HG02623 (cell line): ENCODE measurements around the gene FGF14.
"Not testable (repeated sequence)": the region's sequence is repeated elsewhere in the genome, so short reads cannot be mapped to it uniquely, and the experiment has no call there.

ENCODE experiments used
- ATAC-seq: cut with Tn5 transposase; IDR thresholded peaks from one replicate; pipeline ENCODE4 v1.9.1; 2021; ENCODE audit warnings: moderate library complexity; ENCODE audit not compliant: unreplicated experiment

Gene FGF14

DNA sequence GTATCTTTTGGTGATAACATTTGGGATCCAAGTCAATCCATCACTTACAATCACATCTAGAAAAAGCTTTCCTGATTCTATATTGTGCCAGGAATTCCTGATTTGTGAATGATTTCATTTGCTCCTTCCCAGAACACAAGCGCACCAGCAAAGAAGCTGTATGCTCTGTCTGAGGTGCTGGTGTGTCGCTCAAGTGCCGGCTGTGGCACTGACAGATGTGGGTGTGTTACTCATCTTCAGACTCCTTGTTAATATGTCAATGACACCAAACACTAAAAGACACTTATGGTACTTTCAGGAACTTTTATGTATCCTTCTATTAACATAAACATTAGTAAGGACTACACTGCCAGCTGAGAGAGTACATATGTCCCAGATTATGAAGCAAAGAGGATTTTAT is 520.3 kb downstream of the FGF14 start:
- ATAC-seq = no peak

GRCh38 chr13:101880581-101880980 is 521.3 kb downstream of the FGF14 start:
- peak; percentile 53 for ATAC-seq

GRCh38 chr13:101876951-101877350 is 524.9 kb downstream of the FGF14 start:
- no peak for ATAC-seq

DNA sequence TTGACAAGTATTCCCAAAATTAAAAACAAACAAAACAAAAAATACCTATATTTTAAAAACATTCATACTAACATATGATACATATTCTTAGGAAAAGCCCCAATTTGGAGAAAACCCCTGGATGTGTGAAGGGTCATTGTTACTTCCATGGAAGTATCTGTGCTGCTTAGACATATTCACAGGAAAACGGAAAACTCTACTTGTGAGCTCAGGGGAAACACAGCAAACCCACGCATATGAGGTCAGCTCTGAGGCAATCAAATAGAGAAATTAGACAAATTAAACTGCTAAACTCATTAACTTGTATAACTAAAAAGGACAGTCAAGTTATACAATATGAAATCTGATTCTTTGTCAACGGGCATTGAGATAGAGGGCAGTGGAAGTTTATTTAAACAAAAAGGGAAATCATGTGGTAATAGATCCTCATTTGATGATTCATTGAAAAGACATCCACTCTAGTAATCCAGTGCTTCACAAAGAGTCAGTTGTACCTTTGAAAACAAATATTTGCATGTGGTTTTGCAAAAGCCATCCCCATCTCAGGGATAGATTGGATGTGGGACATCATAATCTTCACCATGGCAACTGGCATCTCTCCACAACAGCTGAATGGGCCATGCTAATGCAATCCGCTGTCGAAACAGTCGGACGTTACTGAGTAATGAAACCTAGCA is 526.0 kb downstream of the FGF14 start:
- ATAC-seq = no peak

DNA sequence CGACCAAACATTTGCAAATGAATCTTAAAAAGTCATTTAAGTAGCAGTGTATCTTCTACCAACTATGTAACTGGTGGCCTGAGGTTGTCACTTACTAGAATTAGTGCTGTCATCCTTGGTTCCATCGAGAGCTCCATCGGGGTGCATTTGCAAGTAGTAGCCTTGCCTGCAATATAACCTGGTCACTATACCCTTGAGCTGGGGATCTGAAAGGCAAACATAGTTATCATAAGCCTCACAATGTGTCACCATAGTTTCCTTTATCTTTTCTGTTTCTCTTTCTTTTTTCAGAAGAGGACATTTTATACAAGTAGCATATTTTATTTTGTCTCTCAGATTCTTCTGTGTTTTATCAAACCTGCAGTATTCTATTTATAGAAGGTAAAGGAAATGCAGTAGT is 526.8 kb downstream of the FGF14 start:
- no peak for ATAC-seq

DNA sequence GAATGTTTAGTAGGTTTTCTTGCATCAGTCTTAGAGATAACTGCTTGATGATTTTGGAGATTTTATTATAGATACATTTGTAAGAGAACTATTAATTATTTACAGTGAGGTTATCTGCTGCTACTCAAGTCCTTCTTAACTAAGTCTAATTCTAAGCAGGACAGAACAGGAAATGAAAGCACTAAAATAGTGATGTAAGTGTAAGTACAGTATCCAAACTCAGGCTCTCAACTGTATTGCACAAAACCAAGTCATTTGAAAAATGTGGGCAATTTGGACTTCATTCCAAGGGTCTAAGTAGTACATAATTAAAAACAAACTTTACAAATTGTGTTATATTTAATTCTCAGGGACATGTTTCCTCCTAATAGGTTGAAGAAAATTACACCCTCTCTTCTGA is 532.3 kb downstream of the FGF14 start:
- ATAC-seq = peak; percentile 85

DNA sequence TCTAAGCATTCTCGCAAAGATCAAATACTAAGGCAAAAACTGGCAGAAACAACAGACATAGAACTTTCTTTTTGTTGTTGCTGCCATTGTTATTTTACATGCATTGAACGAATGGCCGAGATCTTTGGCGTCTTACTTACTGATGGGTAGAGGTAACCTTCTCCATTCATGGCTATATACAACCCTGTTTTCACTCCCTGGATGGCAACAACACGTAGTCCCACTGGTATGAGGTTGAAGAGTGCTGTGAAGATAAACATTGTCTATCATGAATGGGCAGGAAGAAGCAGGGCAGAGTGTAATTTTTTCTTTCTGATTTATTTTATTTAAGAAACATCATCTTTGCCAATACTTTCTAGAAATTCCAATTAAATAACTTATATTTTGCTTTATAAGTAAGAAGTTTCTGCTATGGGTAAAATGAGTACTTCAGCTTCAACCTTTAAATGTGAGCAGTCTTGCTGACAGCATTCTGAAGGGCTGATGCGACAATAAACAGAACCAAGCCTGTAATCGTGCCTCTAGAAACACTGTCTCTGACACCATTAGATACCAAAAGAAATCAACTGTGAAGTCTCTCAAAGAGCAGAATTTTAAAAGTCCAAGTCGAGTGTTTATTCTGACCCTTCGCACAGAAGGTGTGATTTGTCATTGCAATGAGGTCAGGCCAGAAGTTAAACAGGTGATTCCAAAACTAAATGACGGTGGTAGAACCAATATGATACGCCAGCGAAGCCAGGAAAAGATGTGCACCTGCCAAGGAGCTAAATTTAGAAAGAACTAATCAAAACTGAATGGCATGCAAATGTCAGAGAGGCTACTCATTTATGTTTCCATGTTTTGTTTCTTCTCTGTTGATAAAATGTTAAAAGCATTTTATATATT is 533.0 kb downstream of the FGF14 start:
- ATAC-seq = no peak

- ATAC-seq = no peak
These were observed 534.8 kb downstream of the FGF14 start for GRCh38 chr13:101866889-101867581.

DNA sequence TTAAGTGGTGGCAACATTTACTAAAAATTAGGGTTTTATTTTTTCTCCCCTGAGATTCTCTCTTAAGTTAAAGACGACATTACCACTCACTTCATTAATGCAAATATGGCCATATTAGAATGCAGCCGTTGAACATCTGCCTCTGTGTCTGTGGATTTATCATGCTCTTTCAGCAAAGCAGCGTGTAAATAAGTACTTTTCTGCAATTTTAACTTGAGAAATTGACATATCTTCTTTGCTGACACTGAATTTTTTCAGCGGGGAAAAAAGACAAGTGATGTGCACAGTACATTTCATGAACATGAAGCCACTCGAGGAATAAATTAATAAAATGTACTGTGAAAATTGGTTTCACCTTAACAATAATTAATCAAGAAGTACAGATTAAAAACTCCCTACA is 543.0 kb downstream of the FGF14 start:
- ATAC-seq = no peak

GRCh38 chr13:101846701-101847100 is 555.1 kb downstream of the FGF14 start:
- no peak for ATAC-seq

DNA sequence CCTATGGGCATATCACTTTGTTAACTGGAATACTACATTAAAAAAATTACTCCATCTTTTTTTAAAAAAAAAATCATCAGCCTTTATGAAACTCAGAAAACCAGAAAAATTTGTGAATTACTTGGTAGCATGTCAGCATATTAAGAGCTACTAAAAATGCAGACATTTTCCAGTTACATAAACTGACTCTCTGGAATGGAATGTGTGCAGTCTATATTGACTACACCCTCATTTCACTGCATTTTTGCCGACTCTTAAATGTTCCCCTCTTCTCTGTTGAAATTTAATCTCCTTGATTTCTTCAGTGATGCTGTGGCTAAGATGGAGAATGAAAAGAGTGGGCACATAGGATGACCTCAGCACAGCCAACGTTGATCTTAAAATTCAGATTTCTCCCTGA is 555.6 kb downstream of the FGF14 start:
- no peak for ATAC-seq

DNA sequence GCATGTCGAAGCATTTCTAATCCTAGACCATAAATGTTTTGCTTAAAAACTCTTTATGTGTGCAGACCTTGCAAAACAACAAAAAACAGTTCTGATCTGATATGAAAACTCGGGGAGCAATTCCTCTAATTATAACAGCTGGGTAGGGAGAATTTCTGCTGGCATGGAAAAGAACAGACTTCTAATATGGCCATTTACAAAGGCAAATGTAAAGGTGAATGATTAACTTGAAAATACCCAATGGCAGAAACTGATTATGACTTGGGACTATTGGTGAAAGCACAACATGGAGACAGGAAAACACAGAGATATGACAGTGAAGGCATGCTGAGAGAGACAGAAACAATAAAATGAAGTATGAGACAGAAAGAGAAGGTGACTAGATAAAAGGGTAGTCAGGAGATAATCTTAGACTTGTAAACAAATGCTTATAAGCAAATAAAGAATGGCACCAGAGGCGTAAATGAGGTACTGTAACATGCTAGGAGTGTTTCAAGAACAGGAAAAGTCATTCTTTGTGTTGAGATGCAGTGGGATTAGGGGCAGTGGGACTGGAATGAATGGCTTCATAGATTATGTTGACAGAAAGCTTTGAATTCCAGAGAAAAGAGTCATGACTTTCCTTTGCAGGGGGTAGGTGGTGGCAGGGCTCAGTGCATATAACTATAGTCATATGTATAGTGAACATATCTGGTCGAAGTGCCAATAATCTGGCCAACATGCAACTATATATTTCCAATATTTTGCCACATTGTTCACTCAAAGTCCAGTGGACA is 556.4 kb downstream of the FGF14 start:
- ATAC-seq = no peak

DNA sequence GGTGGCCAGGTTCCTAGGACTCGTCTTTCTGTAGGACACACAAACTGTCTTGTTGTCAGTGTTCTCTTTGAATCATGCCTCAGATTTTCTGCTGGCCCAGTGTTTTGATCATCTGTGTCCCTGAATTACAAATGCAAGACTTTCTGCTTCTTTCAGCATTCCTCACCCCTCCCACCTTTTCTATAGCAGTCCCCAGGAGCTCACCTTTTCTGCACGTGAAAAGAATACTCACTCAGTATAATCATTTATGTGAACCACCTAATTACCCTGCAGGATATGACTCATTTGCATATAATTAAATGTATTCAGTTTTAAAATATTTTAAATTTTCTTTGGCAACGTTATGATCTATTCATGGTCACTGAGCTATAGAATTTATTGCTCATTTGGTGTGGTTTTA is 560.1 kb downstream of the FGF14 start:
- no peak for ATAC-seq

DNA sequence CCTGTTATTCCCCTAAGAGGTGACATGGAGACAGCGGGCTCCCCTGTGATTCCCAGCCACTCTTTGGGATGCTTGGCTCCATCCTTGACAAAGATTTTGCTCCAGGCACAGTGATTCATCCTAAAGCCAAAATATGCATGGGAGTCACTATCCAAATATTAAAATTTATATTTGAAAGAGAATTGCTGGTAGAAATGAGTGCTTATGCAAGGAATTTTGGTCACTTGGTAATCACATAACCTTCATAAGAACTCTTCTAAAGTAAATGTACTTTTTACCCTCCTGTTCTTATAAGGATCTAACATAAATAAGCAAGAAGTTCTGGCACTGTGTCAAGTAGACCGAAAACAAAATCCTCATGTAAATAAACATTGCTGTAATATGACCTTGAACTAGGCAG is 563.5 kb downstream of the FGF14 start:
- ATAC-seq = no peak

DNA sequence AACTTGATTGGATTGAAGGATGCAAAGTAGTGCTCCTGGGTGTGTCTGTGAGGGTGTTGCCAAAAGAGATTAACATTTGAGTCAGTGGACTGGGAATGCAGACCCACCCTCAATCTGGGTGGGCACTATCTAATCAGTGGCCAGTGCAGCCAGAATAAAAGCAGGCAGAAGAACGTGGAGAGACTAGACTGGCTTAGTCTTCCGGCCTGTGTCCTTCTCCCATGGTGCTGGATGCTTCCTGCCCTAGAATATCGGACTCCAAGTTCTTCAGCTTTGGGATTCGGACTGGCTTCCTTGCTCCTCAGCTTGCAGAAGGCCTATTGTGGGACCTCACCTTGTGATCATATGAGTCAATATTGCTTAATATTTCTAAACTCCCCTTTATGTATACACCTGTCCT is 564.1 kb downstream of the FGF14 start:
- ATAC-seq = not testable (repeated sequence)

- no peak for ATAC-seq
These were observed 564.6 kb downstream of the FGF14 start for GRCh38 chr13:101837288-101837687.

DNA sequence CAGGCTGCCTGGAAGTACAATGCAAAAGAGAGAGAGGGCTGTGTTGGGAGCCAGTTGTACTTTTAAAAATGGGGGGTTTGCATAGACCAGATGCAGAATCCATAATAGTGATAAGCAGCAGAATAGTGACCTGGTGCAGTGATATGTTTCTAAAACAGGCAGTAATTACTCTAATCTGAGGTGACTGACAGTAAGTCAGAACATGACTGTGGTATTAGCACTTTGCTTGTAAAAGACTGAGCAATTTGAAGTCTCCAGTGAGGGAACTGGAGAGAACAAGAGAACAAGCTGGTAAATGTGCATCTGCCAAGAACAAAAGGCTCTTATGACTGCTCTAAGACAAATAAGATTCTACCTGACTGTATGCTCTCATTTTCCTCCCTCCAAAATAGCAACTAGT is 565.9 kb downstream of the FGF14 start:
- no peak for ATAC-seq

DNA sequence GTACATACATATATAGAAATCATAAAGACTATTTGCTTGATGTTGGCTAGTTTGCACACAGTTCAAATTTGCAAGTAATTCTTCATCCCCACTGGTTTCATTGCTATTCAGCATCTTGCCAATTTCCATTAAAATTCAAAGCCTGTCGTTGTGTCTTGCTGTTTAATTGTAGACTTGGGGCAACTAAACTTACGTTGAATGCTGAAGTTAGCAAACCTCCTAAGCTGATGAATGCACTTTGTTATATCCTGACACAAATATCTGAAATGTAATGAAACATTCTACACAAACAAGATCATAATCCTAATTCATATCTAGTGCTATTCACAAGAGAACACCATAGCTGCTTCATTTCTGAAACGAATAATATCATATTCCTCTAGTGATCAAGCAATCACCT is 568.2 kb downstream of the FGF14 start:
- ATAC-seq = no peak

DNA sequence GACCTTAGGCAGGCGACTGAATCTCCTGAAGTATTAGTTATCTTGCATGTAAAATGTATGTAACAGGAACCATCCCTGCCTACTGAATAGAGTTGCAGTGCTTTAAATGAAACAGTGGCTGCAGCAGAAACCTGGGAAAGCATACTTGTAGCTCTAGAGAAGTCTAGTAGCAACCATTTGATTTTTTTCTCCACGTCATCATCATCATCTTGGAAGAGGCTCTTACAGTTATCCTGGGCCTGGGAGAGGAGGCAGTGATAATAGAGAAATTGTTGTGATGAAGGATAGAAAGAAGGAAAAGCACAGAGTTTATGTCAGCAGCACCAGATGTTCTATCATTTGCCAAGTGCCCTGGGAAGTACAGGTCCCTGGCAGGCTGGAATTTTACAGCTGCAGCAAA is 571.8 kb downstream of the FGF14 start:
- no peak for ATAC-seq

DNA sequence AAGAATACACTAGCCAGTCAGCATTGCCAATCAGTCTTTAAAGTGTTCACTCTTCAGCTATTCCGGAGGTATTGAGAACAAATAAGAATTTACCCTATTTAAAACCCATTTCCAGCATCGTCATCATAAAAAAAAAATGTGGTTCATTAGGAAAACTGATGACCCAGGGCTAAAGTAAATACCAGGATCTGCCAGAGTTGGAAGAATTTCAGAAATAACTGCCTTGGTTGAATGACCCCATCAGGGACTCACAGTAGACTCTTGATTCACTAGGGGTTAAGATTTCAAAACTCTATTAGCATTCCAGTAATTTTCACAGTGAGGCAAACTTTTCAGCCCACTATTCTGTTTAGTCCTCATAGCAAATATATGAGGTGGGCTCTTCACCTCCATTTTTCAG is 572.4 kb downstream of the FGF14 start:
- ATAC-seq = no peak

DNA sequence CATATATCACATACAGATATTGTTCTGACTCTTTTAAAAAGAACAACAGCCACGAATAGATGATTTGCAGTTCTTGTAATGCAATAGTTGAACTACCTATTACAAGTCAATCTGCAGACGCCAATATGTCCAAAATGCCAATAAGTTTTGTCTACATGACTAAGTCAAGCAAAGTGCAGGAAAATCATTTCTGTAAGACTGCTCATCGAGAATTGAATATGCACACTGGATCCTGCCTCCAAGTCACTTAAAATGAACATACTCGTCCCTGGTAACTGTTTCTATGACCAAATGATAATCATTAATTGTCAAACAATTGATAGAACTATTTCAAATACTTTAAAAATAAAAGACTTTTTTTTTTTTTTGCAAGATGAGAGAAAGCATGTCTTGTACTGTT is 573.7 kb downstream of the FGF14 start:
- ATAC-seq = no peak
